CD4-positive, alpha-beta memory T cell (primary cell): ENCODE data around the gene TXNDC17. TPM values are rescaled to one million over a fixed set of nuclear protein-coding genes. Genes with fewer than 3 reads are reported as not detected.
A peak's percentile ranks its signal among the peaks of the same experiment; 100 is the strongest.

Experiments
- CTCF ChIA-PET: fragments of 350-600 bp; sonication (Branson Sonifier 250); formaldehyde crosslinking; loops from one replicate; lab custom pipeline; 2021; ENCODE audit warnings: inconsistent platforms; ENCODE audit not compliant: partially characterized antibody; lab: Charles Lee
- POLR2A ChIA-PET: fragments of 350-600 bp; sonication (Branson Sonifier 250); formaldehyde crosslinking; loops from one replicate; lab custom pipeline; 2021; ENCODE audit not compliant: partially characterized antibody; lab: Charles Lee
- DNase-seq, 5 donors: peaks; one replicate each; pipeline versions ENCODE4 v3.0.0 to v3.0.0-alpha.2; 2020 to 2022; ENCODE audit warnings: mixed read lengths in 1 of 5
- H3K27ac ChIP-seq: one replicate; pipeline ENCODE4 v1.7.0; 2013; ENCODE audit warnings: low read depth, low read length
- H3K27me3 ChIP-seq: 2 replicates; pipeline ENCODE4 v1.7.0; 2013; ENCODE audit warnings: mild to moderate bottlenecking, low read length, moderate library complexity; ENCODE audit not compliant: insufficient read depth
- H3K36me3 ChIP-seq: 2 replicates; pipeline ENCODE4 v1.7.0; 2013; ENCODE audit warnings: mild to moderate bottlenecking, low read length, moderate library complexity; ENCODE audit not compliant: insufficient read depth
- H3K4me1 ChIP-seq: 2 replicates; pipeline ENCODE4 v1.7.0; 2013; ENCODE audit warnings: mild to moderate bottlenecking, low read length, moderate library complexity; ENCODE audit not compliant: insufficient read depth
- H3K4me3 ChIP-seq, 2 donors: one replicate each; pipeline ENCODE4 v1.7.0; 2013; ENCODE audit warnings: low read length in 2 of 2, mild to moderate bottlenecking in 1 of 2
- H3K9me3 ChIP-seq, 2 donors: one replicate each; pipeline ENCODE4 v1.7.0; 2013; ENCODE audit warnings: low read length in 2 of 2, control low read depth in 1 of 2; ENCODE audit not compliant: control insufficient read depth in 1 of 2
- H3K27ac Mint-ChIP-seq, 7 donors: one replicate each; pipeline ENCODE4 v1.8.0; 2020 to 2021; ENCODE audit warnings: mixed read lengths in 7 of 7, mild to moderate bottlenecking in 6 of 7, inconsistent platforms in 3 of 7, moderate library complexity in 3 of 7
- H3K27me3 Mint-ChIP-seq, 2 donors: one replicate each; pipeline ENCODE4 v1.8.0; 2020 to 2021; ENCODE audit warnings: mixed read lengths in 2 of 2
- H3K36me3 Mint-ChIP-seq, 2 donors: one replicate each; pipeline ENCODE4 v1.8.0; 2020 to 2021; ENCODE audit warnings: mixed read lengths in 2 of 2, inconsistent platforms in 1 of 2, mild to moderate bottlenecking in 1 of 2
- H3K4me1 Mint-ChIP-seq, 4 donors: one replicate each; pipeline ENCODE4 v1.8.0; 2020 to 2021; ENCODE audit warnings: mixed read lengths in 4 of 4, mild to moderate bottlenecking in 1 of 4
- H3K4me3 Mint-ChIP-seq, 8 donors: one replicate each; pipeline ENCODE4 v1.8.0; 2020 to 2021; ENCODE audit warnings: mixed read lengths in 8 of 8, mild to moderate bottlenecking in 7 of 8, moderate library complexity in 6 of 8, inconsistent platforms in 3 of 8
- H3K9me3 Mint-ChIP-seq, 8 donors: one replicate each; pipeline ENCODE4 v1.8.0; 2020 to 2021; ENCODE audit warnings: mixed read lengths in 8 of 8, mild to moderate bottlenecking in 5 of 8, inconsistent platforms in 3 of 8, moderate library complexity in 1 of 8
- intact Hi-C: fragments of 100-400 bp; cut with micrococcal nuclease; formaldehyde crosslinking; loops from one replicate; pipeline ENCODE4 v1.15.1; 2023
- polyA plus RNA-seq, 2 donors: library from polyadenylated mRNA; unstranded; fragments of 300-500 nt; fragmentation: Illumina TruSeq; gene quantifications; one replicate each; pipeline ENCODE4 v1.2.3, GENCODE V29; 2021
- total RNA-seq, 2 experiments: library from RNA; stranded (reverse); gene quantifications; one replicate each; pipeline ENCODE4 v1.2.3, GENCODE V29; 2021

Gene TXNDC17
- total and polyA plus RNA-seq, 4 experiments from 2014 or later, result 17.0 to 122 (median 50.9) TPM

DNA sequence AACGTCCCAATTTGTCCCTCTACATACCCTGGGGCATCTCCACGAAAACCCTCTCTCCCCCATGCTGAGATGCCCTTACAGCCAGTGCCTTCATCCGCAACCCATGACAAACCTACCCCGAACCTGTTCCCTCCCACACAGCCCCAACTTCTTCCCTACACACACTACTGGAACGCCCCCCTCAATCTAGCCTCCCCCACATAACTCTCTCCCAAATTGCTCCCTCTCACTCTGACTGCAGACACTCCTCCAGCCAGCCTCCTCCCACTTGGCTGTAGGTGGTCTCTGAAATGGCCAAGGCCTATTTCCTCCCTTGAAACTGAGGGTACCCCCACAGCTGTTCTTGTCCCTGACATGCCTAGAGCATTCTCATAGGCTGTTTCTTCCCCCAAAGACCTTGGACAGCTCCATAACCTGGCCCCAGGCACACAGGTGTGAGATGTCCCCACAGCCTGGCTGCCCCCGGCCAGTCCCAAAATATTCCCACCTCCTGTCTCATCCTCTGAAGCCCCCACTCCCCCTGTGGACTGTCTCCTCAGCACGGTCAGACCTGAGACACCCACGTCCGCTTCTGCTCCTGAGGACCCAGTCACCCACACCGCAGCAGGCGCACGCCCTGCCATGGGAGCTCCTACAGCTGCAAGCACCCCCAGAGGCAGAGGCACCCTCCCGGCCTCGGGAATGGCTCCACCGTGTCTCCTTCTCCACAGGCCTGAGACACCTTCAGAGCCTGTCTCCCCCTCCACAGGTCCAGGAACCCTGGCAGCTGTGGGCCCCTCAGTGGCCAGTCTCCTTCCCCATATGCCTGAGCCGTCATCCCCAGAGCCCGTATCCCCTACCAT is 4.0 kb upstream of the TXNDC17 start:
- H3K27ac ChIP-seq, result no peak overlapping the region
- H3K4me3 Mint-ChIP-seq, result peak overlapping the region in 2 of 8 donors; percentile 48 to 58
- no peaks in the 10 kb centered on the region for H3K9me3 Mint-ChIP-seq
- peak overlapping the region in 1 of 7 donors; percentile 83 for H3K27ac Mint-ChIP-seq
- peaks cover 11% of the 10 kb centered on the region for H3K36me3 ChIP-seq
- H3K27me3 Mint-ChIP-seq, result no peaks in the 10 kb centered on the region
- ChIA-PET CTCF (no interaction called here), POLR2A (no interaction called here)
- H3K36me3 Mint-ChIP-seq, result peaks cover 32 to 39% of the 10 kb centered on the region in 2 donors
- H3K4me1 ChIP-seq, result peaks cover 18% of the 10 kb centered on the region
- no peak for DNase-seq
- no peaks in the 10 kb centered on the region for H3K9me3 ChIP-seq
- intact Hi-C loops, result no loop called here
- H3K27me3 ChIP-seq, result no peaks in the 10 kb centered on the region
- no peak overlapping the region for H3K4me3 ChIP-seq
- H3K4me1 Mint-ChIP-seq, result peaks cover 11 to 39% (median 28%) of the 10 kb centered on the region in 4 donors

DNA sequence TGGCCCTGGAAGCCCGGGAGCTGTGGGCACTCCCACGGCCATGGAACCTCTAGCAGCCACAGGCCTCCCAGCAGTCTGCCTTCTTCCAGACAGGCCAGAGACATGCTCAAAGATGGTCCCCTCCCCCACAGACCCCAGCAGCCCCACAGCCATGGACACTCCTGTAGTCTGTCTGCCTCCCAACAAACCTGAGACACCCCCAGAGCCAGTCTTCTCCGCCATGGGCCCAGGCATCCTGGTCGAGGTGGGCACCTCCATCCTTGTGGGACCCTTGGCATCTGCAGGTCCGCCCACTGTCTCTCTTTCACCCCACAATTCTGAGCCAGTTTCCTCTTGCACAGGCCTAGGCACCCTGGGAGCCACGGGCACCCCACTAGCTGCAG is 3.4 kb upstream of the TXNDC17 start:
- Mint-ChIP-seq H3K4me3 (peak overlapping the region in 3 of 8 donors; percentile 20 to 58 (median 48)), H3K36me3 (peaks cover 28 to 34% of the 10 kb centered on the region in 2 donors), H3K27me3 (no peaks in the 10 kb centered on the region), H3K4me1 (peaks cover 10 to 45% (median 34%) of the 10 kb centered on the region in 4 donors), H3K27ac (peak overlapping the region in 1 of 7 donors; percentile 70), H3K9me3 (no peaks in the 10 kb centered on the region)
- Histone ChIP-seq H3K27me3 (no peaks in the 10 kb centered on the region), H3K9me3 (no peaks in the 10 kb centered on the region), H3K36me3 (peaks cover 11% of the 10 kb centered on the region), H3K27ac (no peak overlapping the region), H3K4me3 (no peak overlapping the region), H3K4me1 (peaks cover 25% of the 10 kb centered on the region)
- intact Hi-C loops, result no loop called here
- no peak for DNase-seq
- CTCF ChIA-PET, result no interaction called here
- POLR2A ChIA-PET, result interaction anchor here (1.3 to 5.6 kb wide), 2 partner anchors 13 to 22 kb away, joined by 3 to 78 read pairs; partner anchors contain the start of genes C17orf100 and MED31

DNA sequence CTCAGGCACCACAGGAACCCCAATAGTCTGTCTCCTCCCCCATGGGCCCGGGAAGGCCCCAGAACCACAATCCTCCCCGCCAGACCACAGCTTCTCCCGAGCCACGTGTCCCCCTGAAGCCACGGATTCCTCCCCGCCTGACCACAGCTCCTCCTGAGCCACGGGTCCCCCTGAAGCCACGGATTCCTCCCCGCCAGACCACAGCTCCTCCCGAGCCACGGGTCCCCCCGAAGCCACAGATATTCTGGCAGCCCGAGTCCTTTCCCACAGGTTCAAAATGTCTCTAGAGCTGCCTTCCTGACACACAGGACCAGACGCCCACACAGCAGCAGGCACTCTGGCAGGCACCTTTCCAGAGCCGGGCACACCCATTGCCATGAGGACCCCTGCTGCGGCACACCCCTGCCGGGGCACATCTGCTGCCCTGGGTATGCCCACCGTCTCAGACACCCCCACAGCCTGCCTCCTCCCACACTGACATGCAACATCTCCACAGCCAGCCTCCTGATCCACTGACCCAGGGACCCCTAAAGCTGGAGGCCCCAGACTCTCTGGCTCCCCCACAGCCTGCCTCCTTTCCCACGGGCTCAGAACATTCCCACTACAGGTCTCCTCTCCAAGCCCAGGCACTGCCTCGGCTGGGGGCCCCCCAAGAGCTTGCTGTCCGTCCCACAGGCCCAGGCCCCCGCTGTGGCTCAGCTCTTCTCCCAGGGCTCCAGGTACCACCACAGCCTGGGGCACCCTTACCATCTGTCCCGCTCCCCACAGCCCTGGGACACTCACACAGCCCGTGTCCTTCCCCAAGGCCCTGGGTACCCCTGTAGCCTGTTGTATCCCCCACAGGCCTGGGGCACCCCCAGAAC is 2.6 kb upstream of the TXNDC17 start:
- POLR2A ChIA-PET, result interaction anchor here (1.3 to 5.6 kb wide), 2 partner anchors 12 to 23 kb away, joined by 3 to 78 read pairs; partner anchors contain the start of genes C17orf100 and MED31
- Mint-ChIP-seq H3K9me3 (no peaks in the 10 kb centered on the region), H3K27me3 (no peaks in the 10 kb centered on the region), H3K4me3 (peak overlapping the region in 7 of 8 donors; percentile 40 to 98 (median 81)), H3K27ac (peak overlapping the region in 5 of 7 donors; percentile 74 to 96 (median 77)), H3K36me3 (peaks cover 20 to 30% of the 10 kb centered on the region in 2 donors), H3K4me1 (peaks cover 12 to 51% (median 36%) of the 10 kb centered on the region in 4 donors)
- intact Hi-C loops, result no loop called here
- Histone ChIP-seq H3K9me3 (no peaks in the 10 kb centered on the region), H3K4me1 (peaks cover 33% of the 10 kb centered on the region), H3K4me3 (no peak overlapping the region), H3K27me3 (no peaks in the 10 kb centered on the region), H3K27ac (no peak overlapping the region), H3K36me3 (peaks cover 8% of the 10 kb centered on the region)
- DNase-seq, result peak in 1 of 5 donors; percentile 36
- CTCF ChIA-PET, result no interaction called here

- no peaks in the 10 kb centered on the region for H3K9me3 ChIP-seq
- H3K27me3 ChIP-seq, result no peaks in the 10 kb centered on the region
- no peaks in the 10 kb centered on the region for H3K9me3 Mint-ChIP-seq
- peak overlapping the region; percentile 95 to 98 (median 96) for H3K4me3 Mint-ChIP-seq
- DNase-seq, result peak in 1 of 5 donors; percentile 33
- peaks cover 8% of the 10 kb centered on the region for H3K36me3 ChIP-seq
- ChIA-PET CTCF (no interaction called here), POLR2A (interaction anchor here (1.0 to 5.6 kb wide), 4 partner anchors 9 to 166 kb away, joined by 3 to 78 read pairs (median 16); partner anchors contain the start of genes C17orf100 and MED31)
- intact Hi-C loops, result no loop called here
- peak overlapping the region; percentile 17 to 94 for H3K4me3 ChIP-seq
- H3K27ac ChIP-seq, result peak overlapping the region; percentile 81
- peak overlapping the region; percentile 23 to 99 (median 86) for H3K27ac Mint-ChIP-seq
- H3K4me1 ChIP-seq, result peaks cover 40% of the 10 kb centered on the region
- H3K36me3 Mint-ChIP-seq, result peaks cover 16 to 32% of the 10 kb centered on the region in 2 donors
- no peaks in the 10 kb centered on the region for H3K27me3 Mint-ChIP-seq
- H3K4me1 Mint-ChIP-seq, result peaks cover 12 to 55% (median 36%) of the 10 kb centered on the region in 4 donors
These were observed 1.8 kb upstream of the TXNDC17 start for GRCh38 chr17:6639014-6639585.

- Mint-ChIP-seq H3K9me3 (no peaks in the 10 kb centered on the region), H3K4me1 (peaks cover 16 to 61% (median 40%) of the 10 kb centered on the region in 4 donors), H3K27ac (peak overlapping the region; percentile 96 to 99 (median 98)), H3K27me3 (no peaks in the 10 kb centered on the region), H3K4me3 (peak overlapping the region; percentile 95 to 98 (median 96)), H3K36me3 (peaks cover 16 to 34% of the 10 kb centered on the region in 2 donors)
- CTCF ChIA-PET, result no interaction called here
- H3K27ac ChIP-seq, result peak overlapping the region; percentile 81
- H3K27me3 ChIP-seq, result no peaks in the 10 kb centered on the region
- no peaks in the 10 kb centered on the region for H3K9me3 ChIP-seq
- peaks cover 8% of the 10 kb centered on the region for H3K36me3 ChIP-seq
- intact Hi-C loops, result loop anchor here (1.0 to 10.0 kb wide), 4 partner anchors 11 to 1055 kb away; partner anchors contain the start of genes C17orf100, MED31, NLRP1 and XAF1
- H3K4me3 ChIP-seq, result peak overlapping the region; percentile 74 to 94
- POLR2A ChIA-PET, result interaction anchor here (1.0 to 5.6 kb wide), 7 partner anchors 9 to 598 kb away, joined by 3 to 78 read pairs (median 3); partner anchors contain the start of genes C17orf100, MED31 and XAF1
- peaks cover 40% of the 10 kb centered on the region for H3K4me1 ChIP-seq
- DNase-seq, result peak in 1 of 5 donors; percentile 53
These were observed 999 bp upstream of the TXNDC17 start for GRCh38 chr17:6639586-6640535.
